Mesothelial cell of epicardium (in vitro differentiated cells): ENCODE data around the gene DCAKD. TPM values are rescaled to one million over a fixed set of nuclear protein-coding genes. Genes with fewer than 3 reads are reported as not detected.
A peak's percentile ranks its signal among the peaks of the same experiment; 100 is the strongest.

Experiments
- DNase-seq, 2 experiments: peaks; one replicate each; pipeline ENCODE4 v3.0.0; 2021; ENCODE audit warnings: low spot score in 2 of 2; ENCODE audit not compliant: unreplicated experiment in 2 of 2
- H3K27ac Mint-ChIP-seq: 2 replicates; pipeline ENCODE4 v1.8.0; 2021; ENCODE audit warnings: mixed read lengths
- H3K27me3 Mint-ChIP-seq: 2 replicates; pipeline ENCODE4 v1.8.0; 2021; ENCODE audit warnings: low read depth, mixed read lengths
- H3K36me3 Mint-ChIP-seq: 2 replicates; pipeline ENCODE4 v1.8.0; 2021; ENCODE audit warnings: mixed read lengths
- H3K4me1 Mint-ChIP-seq: 2 replicates; pipeline ENCODE4 v1.8.0; 2021; ENCODE audit warnings: mixed read lengths
- H3K4me3 Mint-ChIP-seq: 2 replicates; pipeline ENCODE4 v1.8.0; 2021; ENCODE audit warnings: mild to moderate bottlenecking, moderate library complexity, mixed read lengths
- H3K9me3 Mint-ChIP-seq: 2 replicates; pipeline ENCODE4 v1.8.0; 2021; ENCODE audit warnings: mixed read lengths
- total RNA-seq: library from RNA; stranded (reverse); gene quantifications from 3 replicates; pipeline ENCODE4 v1.2.1, GENCODE V29; 2021
- TF ChIP-seq, protein P1 (sequence below): fragments of 200-600 bp; sonication (generic); IDR thresholded peaks from one replicate; pipeline ENCODE4 v1.5.0; 2021; ENCODE audit warnings: antibody characterized with exemption; ENCODE audit not compliant: unreplicated experiment

DCAKD gene
- total RNA-seq, 1 donor from 2014 or later: 83.2 TPM

GRCh38 chr17:44978807-44979206, 72.6 kb downstream of the DCAKD start:
- no peaks in the 10 kb centered on the region for H3K36me3 Mint-ChIP-seq
- no peak overlapping the region for H3K4me3 Mint-ChIP-seq
- peaks cover 8% of the 10 kb centered on the region for H3K4me1 Mint-ChIP-seq
- TF ChIP-seq, protein P1, sequence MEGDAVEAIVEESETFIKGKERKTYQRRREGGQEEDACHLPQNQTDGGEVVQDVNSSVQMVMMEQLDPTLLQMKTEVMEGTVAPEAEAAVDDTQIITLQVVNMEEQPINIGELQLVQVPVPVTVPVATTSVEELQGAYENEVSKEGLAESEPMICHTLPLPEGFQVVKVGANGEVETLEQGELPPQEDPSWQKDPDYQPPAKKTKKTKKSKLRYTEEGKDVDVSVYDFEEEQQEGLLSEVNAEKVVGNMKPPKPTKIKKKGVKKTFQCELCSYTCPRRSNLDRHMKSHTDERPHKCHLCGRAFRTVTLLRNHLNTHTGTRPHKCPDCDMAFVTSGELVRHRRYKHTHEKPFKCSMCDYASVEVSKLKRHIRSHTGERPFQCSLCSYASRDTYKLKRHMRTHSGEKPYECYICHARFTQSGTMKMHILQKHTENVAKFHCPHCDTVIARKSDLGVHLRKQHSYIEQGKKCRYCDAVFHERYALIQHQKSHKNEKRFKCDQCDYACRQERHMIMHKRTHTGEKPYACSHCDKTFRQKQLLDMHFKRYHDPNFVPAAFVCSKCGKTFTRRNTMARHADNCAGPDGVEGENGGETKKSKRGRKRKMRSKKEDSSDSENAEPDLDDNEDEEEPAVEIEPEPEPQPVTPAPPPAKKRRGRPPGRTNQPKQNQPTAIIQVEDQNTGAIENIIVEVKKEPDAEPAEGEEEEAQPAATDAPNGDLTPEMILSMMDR: no peak
- H3K27me3 Mint-ChIP-seq: peaks cover 58% of the 10 kb centered on the region
- DNase-seq: no peak
- no peak overlapping the region for H3K27ac Mint-ChIP-seq
- no peaks in the 10 kb centered on the region for H3K9me3 Mint-ChIP-seq

- DNase-seq: no peak
- no peaks in the 10 kb centered on the region for H3K9me3 Mint-ChIP-seq
- TF ChIP-seq, protein P1: no peak
- peaks cover 8% of the 10 kb centered on the region for H3K4me1 Mint-ChIP-seq
- no peak overlapping the region for H3K4me3 Mint-ChIP-seq
- H3K36me3 Mint-ChIP-seq: no peaks in the 10 kb centered on the region
- H3K27me3 Mint-ChIP-seq: peaks cover 62% of the 10 kb centered on the region
- peak overlapping the region; percentile 66 for H3K27ac Mint-ChIP-seq
Observed at GRCh38 chr17:44977814-44978550, 73.5 kb downstream of the DCAKD start.

- Mint-ChIP-seq H3K36me3 (no peaks in the 10 kb centered on the region), H3K27me3 (peaks cover 67% of the 10 kb centered on the region), H3K9me3 (no peaks in the 10 kb centered on the region), H3K4me1 (peaks cover 8% of the 10 kb centered on the region), H3K27ac (no peak overlapping the region), H3K4me3 (no peak overlapping the region)
- no peak for DNase-seq
- TF ChIP-seq, protein P1: no peak
Observed at GRCh38 chr17:44977065-44977464, 74.4 kb downstream of the DCAKD start.

GRCh38 chr17:44976206-44976605, 75.2 kb downstream of the DCAKD start:
- Mint-ChIP-seq H3K27me3 (peaks cover 71% of the 10 kb centered on the region), H3K4me1 (peaks cover 8% of the 10 kb centered on the region), H3K9me3 (no peaks in the 10 kb centered on the region), H3K4me3 (no peak overlapping the region), H3K36me3 (no peaks in the 10 kb centered on the region), H3K27ac (no peak overlapping the region)
- TF ChIP-seq, protein P1: no peak
- no peak for DNase-seq

Other genes with a start within 250 kb of the DCAKD start
- 54.5 to 57.1 TPM (median 54.8 TPM) in 3 replicates for gene GJC1, start 221.3 kb downstream of the DCAKD start, total RNA-seq
- 0.57 TPM in 1 of 3 replicates, not detected in the others for gene HIGD1B, start 203.7 kb downstream of the DCAKD start, total RNA-seq
- gene EFTUD2, start 152.2 kb downstream of the DCAKD start, total RNA-seq: 133 to 145 TPM (median 134 TPM) in 3 replicates
- gene GFAP, start 136.1 kb downstream of the DCAKD start, total RNA-seq: not detected in 3 replicates
- 19.0 to 20.2 TPM (median 19.2 TPM) in 3 replicates for gene KIF18B, start 103.9 kb downstream of the DCAKD start, total RNA-seq
- gene C1QL1, start 83.3 kb downstream of the DCAKD start, total RNA-seq: 2.2 to 3.1 TPM (median 3.0 TPM) in 3 replicates
- 80.6 to 86.1 TPM (median 80.9 TPM) in 3 replicates for gene NMT1, start 9.7 kb upstream of the DCAKD start, total RNA-seq
- gene PLCD3, start 80.9 kb upstream of the DCAKD start, total RNA-seq: 46.6 to 54.0 TPM (median 52.6 TPM) in 3 replicates
- gene ACBD4, start 84.1 kb upstream of the DCAKD start, total RNA-seq: 17.0 to 17.4 TPM (median 17.4 TPM) in 3 replicates
- gene HEXIM1, start 96.8 kb upstream of the DCAKD start, total RNA-seq: 38.2 to 40.6 TPM (median 38.8 TPM) in 3 replicates
- 6.5 to 9.6 TPM (median 7.7 TPM) in 3 replicates for gene HEXIM2, start 110.2 kb upstream of the DCAKD start, total RNA-seq
- 3.0 to 3.7 TPM (median 3.6 TPM) in 3 replicates for gene FMNL1, start 170.3 kb upstream of the DCAKD start, total RNA-seq
- not detected in 3 replicates for gene SPATA32, start 210.5 kb upstream of the DCAKD start, total RNA-seq